ENCODE data around the gene WDR70.

WDR70 gene

GRCh38 chr5:37701868-37702267 lies 322.8 kb downstream of the WDR70 start:
- no peak for TF ChIP-seq CTCF (IDR thresholded peaks at IDR 0.05; ENCODE audit: insufficient read depth, low read length, poor library complexity, severe bottlenecking)

GRCh38 chr5:37703841-37704241 lies 324.7 kb downstream of the WDR70 start:
- TF ChIP-seq CTCF (IDR thresholded peaks at IDR 0.05; ENCODE audit: insufficient read depth, low read length, poor library complexity, severe bottlenecking), result no peak
- H3K4me3 ChIP-seq (replicated peaks; ENCODE audit: low read depth, low read length), result no peak overlapping the region

More at GRCh38 chr5:37701868-37702267, 322.8 kb downstream of the WDR70 start:
- peaks cover 2% of the 10 kb centered on the region; the same call in 1 of the 2 replicates for H3K36me3 ChIP-seq (ENCODE audit: control insufficient read depth, insufficient read depth, low read length)
- no peak overlapping the region for H3K4me3 ChIP-seq (replicated peaks; ENCODE audit: low read depth, low read length)
- H3K27me3 ChIP-seq (replicated peaks; ENCODE audit: control insufficient read depth, insufficient read depth, low read length), result no peaks in the 10 kb centered on the region
- no peak for DNase-seq (ENCODE audit: extremely low read depth, insufficient read length)

DNA sequence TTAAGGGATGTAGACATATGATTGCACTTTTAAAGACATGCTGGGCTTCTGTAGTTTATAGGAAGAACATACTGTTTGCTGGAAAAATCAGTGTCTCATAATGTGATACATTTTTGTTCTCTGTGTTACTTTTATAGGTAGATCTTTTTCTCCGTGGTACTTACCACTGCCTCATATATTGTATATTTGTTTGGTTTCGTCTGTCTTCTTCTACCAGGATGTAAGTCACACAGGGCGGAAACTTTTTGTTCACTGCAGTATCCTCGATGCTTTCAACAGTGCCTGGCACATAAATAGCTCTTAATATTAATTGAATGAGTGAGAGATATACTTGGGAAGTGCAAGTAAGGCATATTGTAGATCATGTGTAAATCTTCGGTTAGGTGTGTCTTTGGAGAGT lies 325.3 kb downstream of the WDR70 start:
- peaks cover 2% of the 10 kb centered on the region; the same call in 1 of the 2 replicates for H3K36me3 ChIP-seq (ENCODE audit: control insufficient read depth, insufficient read depth, low read length)
- no peak for TF ChIP-seq CTCF (IDR thresholded peaks at IDR 0.05; ENCODE audit: insufficient read depth, low read length, poor library complexity, severe bottlenecking)
- DNase-seq (ENCODE audit: extremely low read depth, insufficient read length), result no peak

More at GRCh38 chr5:37703841-37704241, 324.7 kb downstream of the WDR70 start:
- DNase-seq (ENCODE audit: extremely low read depth, insufficient read length), result no peak
- H3K36me3 ChIP-seq (ENCODE audit: control insufficient read depth, insufficient read depth, low read length), result peaks cover 2% of the 10 kb centered on the region; the same call in 1 of the 2 replicates
- H3K27me3 ChIP-seq (replicated peaks; ENCODE audit: control insufficient read depth, insufficient read depth, low read length), result no peaks in the 10 kb centered on the region

DNA sequence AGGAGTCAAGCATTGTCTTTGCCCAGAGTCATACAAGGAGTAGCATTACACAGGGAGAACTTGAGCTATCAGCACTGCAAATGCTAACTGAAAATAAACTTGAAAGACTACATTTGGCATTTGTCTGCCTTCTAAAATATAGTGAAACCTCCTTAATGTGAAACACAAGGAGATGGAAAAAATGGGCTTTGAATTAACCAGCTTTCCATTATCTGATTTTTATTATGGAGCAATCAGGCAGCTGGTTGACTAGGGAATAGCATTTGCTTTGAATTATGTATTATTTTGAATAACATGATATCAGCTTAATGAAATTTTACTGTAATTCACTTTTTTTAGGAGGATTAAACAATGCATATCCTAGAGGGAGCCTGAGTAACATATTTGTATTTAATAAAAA lies 329.9 kb downstream of the WDR70 start:
- Histone ChIP-seq H3K36me3 (ENCODE audit: control insufficient read depth, insufficient read depth, low read length) (no peaks in the 10 kb centered on the region), H3K4me3 (replicated peaks; ENCODE audit: low read depth, low read length) (no peak overlapping the region), H3K27me3 (replicated peaks; ENCODE audit: control insufficient read depth, insufficient read depth, low read length) (no peaks in the 10 kb centered on the region)
- TF ChIP-seq CTCF (IDR thresholded peaks at IDR 0.05; ENCODE audit: insufficient read depth, low read length, poor library complexity, severe bottlenecking), result no peak
- DNase-seq (ENCODE audit: extremely low read depth, insufficient read length), result no peak

More for the DNA sequence above, 325.3 kb downstream of the WDR70 start:
- Histone ChIP-seq H3K4me3 (replicated peaks; ENCODE audit: low read depth, low read length) (no peak overlapping the region), H3K27me3 (replicated peaks; ENCODE audit: control insufficient read depth, insufficient read depth, low read length) (no peaks in the 10 kb centered on the region)

DNA sequence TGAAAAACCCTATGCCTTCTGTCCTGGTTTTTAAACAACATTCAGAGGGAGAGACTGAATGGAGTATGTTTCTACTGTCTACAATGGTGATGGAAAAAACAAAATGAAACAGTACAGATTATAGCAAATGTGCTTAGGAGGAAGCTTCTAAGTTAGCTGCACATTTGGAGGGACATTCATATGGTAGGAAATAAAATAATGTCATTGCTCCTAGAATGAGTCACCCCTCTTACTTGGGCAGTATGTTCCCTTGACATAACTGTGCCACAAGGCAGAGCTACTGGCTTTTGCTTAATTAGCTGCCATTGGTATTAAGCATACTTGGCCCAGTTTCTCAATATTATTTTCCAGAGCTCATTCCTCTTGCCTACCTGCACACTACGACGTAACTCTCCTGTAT lies 331.8 kb downstream of the WDR70 start:
- DNase-seq (ENCODE audit: extremely low read depth, insufficient read length), result no peak
- Histone ChIP-seq H3K27me3 (replicated peaks; ENCODE audit: control insufficient read depth, insufficient read depth, low read length) (no peaks in the 10 kb centered on the region), H3K4me3 (replicated peaks; ENCODE audit: low read depth, low read length) (no peak overlapping the region), H3K36me3 (ENCODE audit: control insufficient read depth, insufficient read depth, low read length) (no peaks in the 10 kb centered on the region)
- TF ChIP-seq CTCF (IDR thresholded peaks at IDR 0.05; ENCODE audit: insufficient read depth, low read length, poor library complexity, severe bottlenecking), result no peak

DNA sequence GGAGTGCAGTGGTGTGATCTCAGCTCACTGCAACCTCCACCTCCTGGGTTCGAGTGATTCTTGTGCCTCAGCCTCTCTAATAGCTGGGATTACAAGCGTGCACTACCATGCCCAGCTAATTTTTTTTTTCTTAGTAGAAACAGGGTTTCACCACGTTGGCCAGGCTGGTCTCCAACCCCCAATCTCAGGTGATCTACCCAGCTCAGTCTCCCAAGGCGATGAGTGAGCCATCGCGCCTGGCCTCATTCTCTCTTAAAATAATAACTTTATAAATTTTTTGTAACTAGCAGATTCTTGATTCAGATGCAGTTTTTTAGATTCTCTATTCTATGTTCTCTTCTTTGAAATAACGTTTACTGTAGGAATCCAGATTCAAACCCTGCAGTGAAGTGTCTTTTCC lies 333.6 kb downstream of the WDR70 start:
- no peak for TF ChIP-seq CTCF (IDR thresholded peaks at IDR 0.05; ENCODE audit: insufficient read depth, low read length, poor library complexity, severe bottlenecking)
- Histone ChIP-seq H3K4me3 (replicated peaks; ENCODE audit: low read depth, low read length) (no peak overlapping the region), H3K27me3 (replicated peaks; ENCODE audit: control insufficient read depth, insufficient read depth, low read length) (no peaks in the 10 kb centered on the region), H3K36me3 (ENCODE audit: control insufficient read depth, insufficient read depth, low read length) (no peaks in the 10 kb centered on the region)
- DNase-seq (ENCODE audit: extremely low read depth, insufficient read length), result no peak
